GM12878 (cell line): Measurements from ENCODE around the gene RNF167. TPM values are rescaled to one million over a fixed set of nuclear protein-coding genes. Genes with fewer than 3 reads are reported as not detected.

Experiments used
- ATAC-seq: fragments of 200-7000 bp; cut with Tn5 transposase; 3 replicates; pipeline ENCODE4 v1.9.1; 2020; ENCODE audit warnings: mild to moderate bottlenecking, moderate library complexity
- BruUV-seq: library from RNA; stranded (reverse); fragments of 400-500 nt; replicated peaks from 2 replicates; lab custom pipeline; 2021; lab: Mats Ljungman, UMichigan
- CTCF ChIA-PET: fragments of 300-600 bp; sonication (Branson Sonifier 250); formaldehyde crosslinking; extraction: SDS; loops from one replicate; lab custom pipeline; 2021; ENCODE audit warnings: inconsistent platforms; lab: Yijun Ruan, JAX
- POLR2A ChIA-PET: fragments of 350-600 bp; formaldehyde crosslinking; extraction: SDS; loops from one replicate; lab custom pipeline; 2021; ENCODE audit warnings: inconsistent platforms; lab: Charles Lee
- RAD21 ChIA-PET: fragments of 300-600 bp; sonication (Branson Sonifier 250); formaldehyde crosslinking; loops from one replicate; lab custom pipeline; 2023; ENCODE audit warnings: antibody characterized with exemption; ENCODE audit not compliant: unreplicated experiment; lab: Charles Lee
- SMC1A ChIA-PET: fragments of 300-600 bp; sonication (Branson Sonifier 250); formaldehyde crosslinking; loops from one replicate; lab custom pipeline; 2023; ENCODE audit not compliant: unreplicated experiment, uncharacterized antibody; lab: Charles Lee
- DNase-seq: peaks from one replicate; pipeline ENCODE4 v3.0.0-alpha.2; 2011; ENCODE audit warnings: low read depth, low spot score
- FAIRE-seq: peaks from 3 replicates; lab custom pipeline; 2011; peaks lifted over from hg19 to GRCh38; lab: Jason Lieb, UNC
- H2AFZ ChIP-seq: 2 replicates; pipeline ENCODE4 v1.6.0; 2011; ENCODE audit warnings: low read depth, low read length, control low read depth; ENCODE audit not compliant: control insufficient read depth
- H3K27ac ChIP-seq: 2 replicates; pipeline ENCODE4 v1.5.1; 2011; ENCODE audit warnings: control low read depth; ENCODE audit not compliant: control insufficient read depth, insufficient read depth
- H3K27me3 ChIP-seq, 2 experiments: replicated peaks in 1 of 2; 2 replicates each; pipeline versions ENCODE4 v1.6.0 to v1.6.1; 2011; ENCODE audit warnings: low read length in 1 of 2; ENCODE audit not compliant: control insufficient read depth in 2 of 2, insufficient read depth in 2 of 2
- H3K36me3 ChIP-seq, 2 experiments: 2 replicates each; pipeline ENCODE4 v1.5.1; 2011; ENCODE audit warnings: low read length in 1 of 2; ENCODE audit not compliant: control insufficient read depth in 2 of 2, insufficient read depth in 2 of 2
- H3K4me1 ChIP-seq: 2 replicates; pipeline ENCODE4 v1.6.1; 2011; ENCODE audit warnings: mild to moderate bottlenecking, low read length, moderate library complexity, mixed read lengths; ENCODE audit not compliant: control insufficient read depth, insufficient read depth
- H3K4me2 ChIP-seq: 2 replicates; pipeline ENCODE4 v1.6.0; 2011; ENCODE audit warnings: control low read depth; ENCODE audit not compliant: control insufficient read depth, insufficient read depth
- H3K4me3 ChIP-seq: fragments of 200-600 bp; sonication (generic); 2 replicates; pipeline ENCODE4 v1.5.1; 2016
- H3K79me2 ChIP-seq: 2 replicates; pipeline ENCODE4 v1.6.0; 2011; ENCODE audit warnings: low read length; ENCODE audit not compliant: control insufficient read depth, insufficient read depth
- H3K9ac ChIP-seq: 2 replicates; pipeline ENCODE4 v1.8.0; 2011; ENCODE audit warnings: low read length, control low read depth, mixed read lengths; ENCODE audit not compliant: control insufficient read depth, insufficient read depth
- H3K9me3 ChIP-seq: replicated peaks from 3 replicates; pipeline ENCODE4 v1.5.1; 2011; ENCODE audit warnings: mild to moderate bottlenecking, low read length; ENCODE audit not compliant: control insufficient read depth, insufficient read depth
- H4K20me1 ChIP-seq: 2 replicates; pipeline ENCODE4 v1.6.0; 2011; ENCODE audit not compliant: control insufficient read depth, insufficient read depth
- BACH1 ChIP-seq: fragments of 450-650 bp; IDR thresholded peaks from 2 replicates; pipeline ENCODE4 v1.6.1; 2017; ENCODE audit warnings: mild to moderate bottlenecking, borderline replicate concordance
- BRCA1 ChIP-seq: IDR thresholded peaks from 2 replicates; pipeline ENCODE4 v1.6.1; 2011; ENCODE audit warnings: low read depth, low read length, improper control_type of control experiment
- JUND ChIP-seq: IDR thresholded peaks from 2 replicates; pipeline ENCODE4 v1.6.1; 2012; ENCODE audit warnings: low read depth, mild to moderate bottlenecking, low read length, improper control_type of control experiment, moderate library complexity
- KLF5 ChIP-seq: fragments of 450-650 bp; IDR thresholded peaks from 2 replicates; pipeline ENCODE4 v1.6.1; 2014; ENCODE audit warnings: mild to moderate bottlenecking; ENCODE audit not compliant: partially characterized antibody
- NR2F1 ChIP-seq: fragments of 450-650 bp; conservative IDR thresholded peaks from 2 replicates; pipeline ENCODE4 v1.6.1; 2017; ENCODE audit warnings: mild to moderate bottlenecking
- PAX5 ChIP-seq: IDR thresholded peaks from 2 replicates; pipeline ENCODE4 v1.6.1; 2011; ENCODE audit warnings: low read depth, low read length, borderline replicate concordance
- POLR2AphosphoS2 ChIP-seq: IDR thresholded peaks from 2 replicates; pipeline ENCODE4 v1.6.1; 2011; ENCODE audit warnings: low read depth, mild to moderate bottlenecking, low read length, improper control_type of control experiment, moderate library complexity
- POLR2AphosphoS5 ChIP-seq: IDR thresholded peaks from 2 replicates; pipeline ENCODE4 v1.6.1; 2011; ENCODE audit warnings: mild to moderate bottlenecking, low read length, inconsistent platforms
- RCOR1 ChIP-seq: conservative IDR thresholded peaks from 2 replicates; pipeline ENCODE4 v1.6.1; 2012; ENCODE audit warnings: low read depth, low read length, improper control_type of control experiment
- RFX5 ChIP-seq: IDR thresholded peaks from 2 replicates; pipeline ENCODE4 v1.6.1; 2011; ENCODE audit warnings: low read depth, low read length, improper control_type of control experiment
- SMAD1 ChIP-seq: fragments of 450-650 bp; IDR thresholded peaks from 2 replicates; pipeline ENCODE4 v1.6.1; 2018; ENCODE audit warnings: mild to moderate bottlenecking, low read depth; ENCODE audit not compliant: partially characterized antibody
- SMAD5 ChIP-seq: IDR thresholded peaks from 2 replicates; pipeline ENCODE4 v1.6.1; 2016; ENCODE audit warnings: antibody characterized with exemption, low read depth
- SRF ChIP-seq, 2 experiments: IDR thresholded peaks; 2 replicates each; pipeline ENCODE4 v1.6.1; 2011; ENCODE audit warnings: low read depth in 2 of 2, low read length in 2 of 2, mild to moderate bottlenecking in 1 of 2, moderate library complexity in 1 of 2
- TBL1XR1 ChIP-seq: IDR thresholded peaks from 2 replicates; pipeline ENCODE4 v1.6.1; 2012; ENCODE audit warnings: low read depth, low read length, improper control_type of control experiment
- YBX1 ChIP-seq: fragments of 450-650 bp; IDR thresholded peaks from 2 replicates; pipeline ENCODE4 v1.6.1; 2016; ENCODE audit warnings: antibody characterized with exemption
- ZNF24 ChIP-seq: fragments of 450-650 bp; IDR thresholded peaks from 2 replicates; pipeline ENCODE4 v1.6.1; 2017; ENCODE audit warnings: antibody characterized with exemption, mild to moderate bottlenecking
- ZNF384 ChIP-seq: IDR thresholded peaks from 2 replicates; pipeline ENCODE4 v1.6.1; 2012; ENCODE audit warnings: low read depth, mild to moderate bottlenecking, low read length, improper control_type of control experiment, borderline replicate concordance
- WGBS: methylation state at CpG from one replicate; pipeline ENCODE4 v1.1.6; 2016; ENCODE audit warnings: low lambda C conversion rate; ENCODE audit not compliant: insufficient replicate concordance, insufficient coverage; ENCODE audit errors: missing lambda C conversion rate; 5-methylcytosine and 5-hydroxymethylcytosine counted together
- in situ Hi-C: fragments of 300-500 bp; cut with MboI; formaldehyde crosslinking; loops from 9 replicates; pipeline ENCODE4 v1.14.3; 2018; ENCODE audit warnings: mixed read lengths
- intact Hi-C: fragments of 100-400 bp; cut with micrococcal nuclease; formaldehyde crosslinking; loops from one replicate; pipeline ENCODE4 v1.14.2; 2022; ENCODE audit not compliant: unreplicated experiment
- polyA plus RNA-seq, 11 experiments: library from polyadenylated mRNA; depleted of rRNA in 4 of 11; unstranded in 6 of 11; stranded (reverse) in 5 of 11; fragments of >200 nt; fragmentation: Nextera tagmentation in 4 of 11; fragmentation: Illumina TruSeq in 1 of 11; extraction: Ambion mirVana in 4 of 11; extraction: Trizol in 1 of 11; gene quantifications; 1 replicate in 1 of 11; 2 replicates in 10 of 11; pipeline versions ENCODE4 v1.2.1 to v1.2.3, GENCODE V29; 2011 to 2016; ENCODE audit warnings: inconsistent platforms in 2 of 11, missing spikeins in 2 of 11, low read depth in 1 of 11
- total RNA-seq, 4 experiments: library from RNA; depleted of rRNA in 3 of 4; stranded (reverse); fragments of >200 nt in 3 of 4; fragmentation: Illumina TruSeq in 1 of 4; extraction: Trizol in 1 of 4; gene quantifications; 2 replicates each; pipeline versions ENCODE4 v1.2.1 to v1.2.3, GENCODE V29; 2013 to 2021
- TF ChIP-seq, protein P1 (sequence below): IDR thresholded peaks from 2 replicates; pipeline ENCODE4 v1.6.1; 2012; ENCODE audit warnings: low read depth, low read length, improper control_type of control experiment
- TF ChIP-seq, protein P2 (sequence below): IDR thresholded peaks from 2 replicates; pipeline ENCODE4 v1.6.1; 2011; ENCODE audit warnings: borderline replicate concordance, low read depth, mild to moderate bottlenecking, moderate library complexity, low read length; ENCODE audit not compliant: insufficient read depth, poor library complexity, severe bottlenecking
- TF ChIP-seq, protein P3 (sequence below): IDR thresholded peaks from 2 replicates; pipeline ENCODE4 v1.6.1; 2011; ENCODE audit warnings: mild to moderate bottlenecking, low read depth, low read length, moderate library complexity; ENCODE audit not compliant: insufficient replicate concordance

RNF167 gene
- total and polyA plus RNA-seq, 10 of the 15 experiments (the other 5 are each of a cell fraction or from before 2014, with no cell fraction given): 33.6 to 147 (median 57.6) TPM

DNA sequence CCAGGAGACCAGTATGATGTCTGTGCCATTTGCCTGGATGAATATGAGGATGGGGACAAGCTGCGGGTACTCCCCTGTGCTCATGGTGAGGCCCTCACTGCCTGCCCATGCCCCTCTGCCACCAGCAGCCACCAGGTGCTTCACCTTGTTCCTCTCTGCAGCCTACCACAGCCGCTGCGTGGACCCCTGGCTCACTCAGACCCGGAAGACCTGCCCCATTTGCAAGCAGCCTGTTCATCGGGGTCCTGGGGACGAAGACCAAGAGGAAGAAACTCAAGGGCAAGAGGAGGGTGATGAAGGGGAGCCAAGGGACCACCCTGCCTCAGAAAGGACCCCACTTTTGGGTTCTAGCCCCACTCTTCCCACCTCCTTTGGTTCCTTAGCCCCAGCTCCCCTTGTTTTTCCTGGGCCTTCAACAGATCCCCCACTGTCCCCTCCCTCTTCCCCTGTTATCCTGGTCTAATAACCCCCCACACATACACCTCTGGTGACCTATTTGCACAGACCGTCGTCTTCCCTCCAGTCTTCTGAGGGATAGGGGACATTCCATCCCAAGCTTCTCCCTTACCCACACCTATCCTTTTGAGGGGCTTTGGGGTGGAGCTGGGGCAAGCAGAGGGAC lies 4.6 kb downstream of the RNF167 start:
- FAIRE-seq: no peak
- peaks cover 5% of the 10 kb centered on the region for H4K20me1 ChIP-seq
- ChIA-PET SMC1A (interaction anchor here (1.4 to 7.1 kb wide), 2 partner anchors 22 to 36 kb away, joined by 6 to 50 read pairs; partner anchors contain the start of gene SPAG7), CTCF (interaction anchor here (0.6 kb wide), 1 partner anchor 22 kb away, joined by 3 read pairs; the partner anchor contains the start of gene SPAG7), RAD21 (interaction anchor here (9.8 kb wide), 1 partner anchor 21 kb away, joined by 73 read pairs; the partner anchor contains the start of gene SPAG7), POLR2A (interaction anchor here (17.5 kb wide), 1 partner anchor 21 kb away, joined by 272 read pairs; the partner anchor contains the start of gene SPAG7)
- H3K4me3 ChIP-seq: peak overlapping the region; percentile 96
- in situ Hi-C loops: no loop called here
- H3K79me2 ChIP-seq: peaks cover 82% of the 10 kb centered on the region
- H3K4me2 ChIP-seq: peak overlapping the region; percentile 55
- peak overlapping the region; percentile 100 for H3K9ac ChIP-seq
- H3K27ac ChIP-seq: peak overlapping the region; percentile 100
- H2AFZ ChIP-seq: no peak overlapping the region
- no peaks in the 10 kb centered on the region for H3K27me3 ChIP-seq
- H3K4me1 ChIP-seq: peaks cover 36% of the 10 kb centered on the region
- TSS peak; percentile 44 for BruUV-seq
- no peaks in the 10 kb centered on the region for H3K9me3 ChIP-seq
- DNase-seq: no peak
- intact Hi-C loops: loop anchor here (5.0 kb wide), 1 partner anchor 293 kb away; no protein-coding TSS in a partner anchor
- peak; percentile 0 for ATAC-seq
- 2% methylated on average over 8 of the region's 8 CpGs for WGBS
- peaks cover 20 to 22% of the 10 kb centered on the region in 2 experiments for H3K36me3 ChIP-seq
- TF ChIP-seq PAX5 (peak; percentile 34; the same call in 1 of the 2 replicates), BRCA1 (no peak), RFX5 (no peak), JUND (no peak), ZNF384 (no peak), SRF (IDR thresholded peaks at IDR 0.05; ENCODE audit: low read depth in 2 of 2, low read length in 2 of 2) (peak in 1 of 2 experiments; percentile 8; a peak in 1 of 4 replicates), YBX1 (no peak), POLR2AphosphoS5 (peak; percentile 77), POLR2AphosphoS2 (peak; percentile 23; the same call in 1 of the 2 replicates), ZNF24 (no peak), BACH1 (peak; percentile 32; the same call in 1 of the 2 replicates), NR2F1 (no peak; the same call in 1 of the 2 replicates), KLF5 (peak; percentile 40), RCOR1 (0 out of 2 replicates have a peak, but pooled peaks have one; percentile 34), SMAD5 (0 out of 2 replicates have a peak, but pooled peaks have one; percentile 31), TBL1XR1 (peak; percentile 30; the same call in 1 of the 2 replicates), SMAD1 (peak; percentile 28)
- TF ChIP-seq, protein P1, sequence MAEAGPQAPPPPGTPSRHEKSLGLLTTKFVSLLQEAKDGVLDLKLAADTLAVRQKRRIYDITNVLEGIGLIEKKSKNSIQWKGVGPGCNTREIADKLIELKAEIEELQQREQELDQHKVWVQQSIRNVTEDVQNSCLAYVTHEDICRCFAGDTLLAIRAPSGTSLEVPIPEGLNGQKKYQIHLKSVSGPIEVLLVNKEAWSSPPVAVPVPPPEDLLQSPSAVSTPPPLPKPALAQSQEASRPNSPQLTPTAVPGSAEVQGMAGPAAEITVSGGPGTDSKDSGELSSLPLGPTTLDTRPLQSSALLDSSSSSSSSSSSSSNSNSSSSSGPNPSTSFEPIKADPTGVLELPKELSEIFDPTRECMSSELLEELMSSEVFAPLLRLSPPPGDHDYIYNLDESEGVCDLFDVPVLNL: no peak
- TF ChIP-seq, protein P2, sequence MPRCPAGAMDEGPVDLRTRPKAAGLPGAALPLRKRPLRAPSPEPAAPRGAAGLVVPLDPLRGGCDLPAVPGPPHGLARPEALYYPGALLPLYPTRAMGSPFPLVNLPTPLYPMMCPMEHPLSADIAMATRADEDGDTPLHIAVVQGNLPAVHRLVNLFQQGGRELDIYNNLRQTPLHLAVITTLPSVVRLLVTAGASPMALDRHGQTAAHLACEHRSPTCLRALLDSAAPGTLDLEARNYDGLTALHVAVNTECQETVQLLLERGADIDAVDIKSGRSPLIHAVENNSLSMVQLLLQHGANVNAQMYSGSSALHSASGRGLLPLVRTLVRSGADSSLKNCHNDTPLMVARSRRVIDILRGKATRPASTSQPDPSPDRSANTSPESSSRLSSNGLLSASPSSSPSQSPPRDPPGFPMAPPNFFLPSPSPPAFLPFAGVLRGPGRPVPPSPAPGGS: peak; percentile 93
- TF ChIP-seq, protein P3, sequence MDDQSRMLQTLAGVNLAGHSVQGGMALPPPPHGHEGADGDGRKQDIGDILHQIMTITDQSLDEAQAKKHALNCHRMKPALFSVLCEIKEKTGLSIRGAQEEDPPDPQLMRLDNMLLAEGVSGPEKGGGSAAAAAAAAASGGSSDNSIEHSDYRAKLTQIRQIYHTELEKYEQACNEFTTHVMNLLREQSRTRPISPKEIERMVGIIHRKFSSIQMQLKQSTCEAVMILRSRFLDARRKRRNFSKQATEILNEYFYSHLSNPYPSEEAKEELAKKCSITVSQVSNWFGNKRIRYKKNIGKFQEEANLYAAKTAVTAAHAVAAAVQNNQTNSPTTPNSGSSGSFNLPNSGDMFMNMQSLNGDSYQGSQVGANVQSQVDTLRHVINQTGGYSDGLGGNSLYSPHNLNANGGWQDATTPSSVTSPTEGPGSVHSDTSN: peak; percentile 47
